H1 (cell line): ENCODE data around the gene EVA1C. TPM values are rescaled to one million over a fixed set of nuclear protein-coding genes. Genes with fewer than 3 reads are reported as not detected.

ENCODE experiments used
- CTCF ChIA-PET: fragments of 300-600 bp; sonication (Branson Sonifier 250); formaldehyde crosslinking; loops from one replicate; lab custom pipeline; 2021; ENCODE audit not compliant: partially characterized antibody; lab: Charles Lee
- POLR2A ChIA-PET: fragments of 300-600 bp; sonication (Branson Sonifier 250); formaldehyde crosslinking; loops from one replicate; lab custom pipeline; 2021; ENCODE audit warnings: inconsistent platforms; ENCODE audit not compliant: partially characterized antibody; lab: Charles Lee
- DNase-seq, 2 experiments: peaks; one replicate each; pipeline versions ENCODE4 v3.0.0 to v3.0.0-alpha.2; 2010 to 2022; ENCODE audit warnings: low spot score in 2 of 2, low read depth in 1 of 2, mixed read lengths in 1 of 2
- FAIRE-seq: peaks from 2 replicates; lab custom pipeline; 2011; peaks lifted over from hg19 to GRCh38; lab: Jason Lieb, UNC
- H2AFZ ChIP-seq: 2 replicates; pipeline ENCODE4 v1.8.1; 2012; ENCODE audit warnings: low read length, inconsistent platforms
- H2AK5ac ChIP-seq: 2 replicates; pipeline ENCODE4 v1.6.1; 2013; ENCODE audit warnings: low read depth, low read length
- H2BK120ac ChIP-seq: replicated peaks from 2 replicates; pipeline ENCODE3; 2013; ENCODE audit warnings: low read depth, low read length, inconsistent platforms
- H2BK12ac ChIP-seq: 2 replicates; pipeline ENCODE4 v1.6.1; 2013; ENCODE audit warnings: low read depth, low read length
- H2BK15ac ChIP-seq: 2 replicates; pipeline ENCODE4 v1.6.1; 2013; ENCODE audit warnings: low read length
- H2BK20ac ChIP-seq: 2 replicates; pipeline ENCODE4 v1.6.1; 2013; ENCODE audit warnings: low read length
- H2BK5ac ChIP-seq: 2 replicates; pipeline ENCODE4 v1.6.1; 2013; ENCODE audit warnings: low read depth, low read length
- H3K14ac ChIP-seq: 2 replicates; pipeline ENCODE4 v1.6.1; 2013; ENCODE audit warnings: inconsistent platforms; ENCODE audit not compliant: insufficient read length
- H3K18ac ChIP-seq: 2 replicates; pipeline ENCODE4 v1.6.1; 2013; ENCODE audit warnings: low read length; ENCODE audit errors: extremely low read depth
- H3K23ac ChIP-seq: 2 replicates; pipeline ENCODE4 v1.6.1; 2013; ENCODE audit warnings: inconsistent platforms; ENCODE audit not compliant: insufficient read length
- H3K23me2 ChIP-seq: 2 replicates; pipeline ENCODE4 v1.6.1; 2013; ENCODE audit warnings: low read depth, low read length
- H3K27ac ChIP-seq: 2 replicates; pipeline ENCODE4 v1.6.1; 2011; ENCODE audit warnings: low read depth, low read length, inconsistent platforms
- H3K27me3 ChIP-seq, 4 experiments: replicated peaks in 1 of 4; 1 replicate in 1 of 4; 2 replicates in 3 of 4; pipeline versions ENCODE4 v1.6.1 to v1.8.1; 2011 to 2013; ENCODE audit warnings: low read length in 3 of 4, mild to moderate bottlenecking in 3 of 4, inconsistent platforms in 2 of 4, mixed read lengths in 2 of 4, moderate library complexity in 1 of 4; ENCODE audit not compliant: control insufficient read depth in 3 of 4, insufficient read depth in 3 of 4; ENCODE audit errors: extremely low read depth in 1 of 4
- H3K36me3 ChIP-seq, 4 experiments: 2 replicates each; pipeline versions ENCODE4 v1.6.1 to v1.8.1; 2011 to 2013; ENCODE audit warnings: mild to moderate bottlenecking in 4 of 4, low read length in 3 of 4, moderate library complexity in 2 of 4, control low read depth in 1 of 4, inconsistent platforms in 1 of 4; ENCODE audit not compliant: insufficient read depth in 4 of 4, control insufficient read depth in 2 of 4
- H3K4ac ChIP-seq: replicated peaks from 2 replicates; pipeline ENCODE3; 2013; ENCODE audit warnings: low read length, low read depth, mixed read lengths, inconsistent platforms; ENCODE audit not compliant: insufficient read length
- H3K4me1 ChIP-seq, 4 experiments: replicated peaks in 1 of 4; 1 replicate in 1 of 4; 2 replicates in 3 of 4; pipeline versions ENCODE4 v1.6.1 to v1.8.1; 2011 to 2013; ENCODE audit warnings: low read length in 3 of 4, inconsistent platforms in 2 of 4, mixed read lengths in 1 of 4; ENCODE audit not compliant: insufficient read depth in 4 of 4, control insufficient read depth in 3 of 4
- H3K4me2 ChIP-seq, 2 experiments: 2 replicates each; pipeline versions ENCODE4 v1.6.1 to v1.8.1; 2011 to 2013; ENCODE audit warnings: low read depth in 2 of 2, low read length in 2 of 2, control low read depth in 1 of 2, inconsistent platforms in 1 of 2, mild to moderate bottlenecking in 1 of 2; ENCODE audit not compliant: insufficient read depth in 1 of 2
- H3K4me3 ChIP-seq, 4 experiments: fragments of 200-600, 300-600 bp in 1 of 4; sonication (generic), shearing (Covaris generic), sonication (Bioruptor Twin) in 1 of 4; 2 replicates each; pipeline versions ENCODE4 v1.5.1 to v1.8.1; 2011 to 2016; ENCODE audit warnings: low read length in 4 of 4, low read depth in 3 of 4, control low read depth in 2 of 4, inconsistent platforms in 2 of 4, mild to moderate bottlenecking in 2 of 4, mixed read lengths in 1 of 4, moderate library complexity in 1 of 4; ENCODE audit not compliant: insufficient read depth in 2 of 4; ENCODE audit errors: extremely low read depth in 1 of 4
- H3K56ac ChIP-seq: replicated peaks from 2 replicates; pipeline ENCODE3; 2013; ENCODE audit warnings: low read depth, mild to moderate bottlenecking, mixed read lengths, low read length, inconsistent platforms; ENCODE audit not compliant: insufficient read length
- H3K79me1 ChIP-seq: 2 replicates; pipeline ENCODE4 v1.6.1; 2013; ENCODE audit warnings: low read depth, low read length, control low read depth
- H3K79me2 ChIP-seq, 2 experiments: 2 replicates each; pipeline versions ENCODE4 v1.6.1 to v1.8.1; 2012 to 2013; ENCODE audit warnings: low read length in 2 of 2, mild to moderate bottlenecking in 2 of 2, inconsistent platforms in 1 of 2; ENCODE audit not compliant: insufficient read depth in 2 of 2, control insufficient read depth in 1 of 2
- H3K9ac ChIP-seq, 4 experiments: replicated peaks in 1 of 4; 1 replicate in 1 of 4; 2 replicates in 3 of 4; pipeline versions ENCODE4 v1.6.1 to v1.8.1; 2011 to 2013; ENCODE audit warnings: low read depth in 3 of 4, low read length in 3 of 4, control low read depth in 2 of 4, mild to moderate bottlenecking in 2 of 4, moderate library complexity in 2 of 4, inconsistent platforms in 1 of 4; ENCODE audit errors: extremely low read depth in 1 of 4
- H3K9me3 ChIP-seq, 2 experiments: 2 replicates each; pipeline versions ENCODE4 v1.6.1 to v1.8.1; 2012 to 2013; ENCODE audit warnings: mild to moderate bottlenecking in 2 of 2, moderate library complexity in 2 of 2, control low read depth in 1 of 2, inconsistent platforms in 1 of 2, low read depth in 1 of 2, low read length in 1 of 2, mixed read lengths in 1 of 2; ENCODE audit not compliant: insufficient read depth in 2 of 2
- H4K20me1 ChIP-seq, 2 experiments: replicated peaks in 1 of 2; 2 replicates each; pipeline versions ENCODE3 to v1.8.1; 2011 to 2013; ENCODE audit warnings: inconsistent platforms in 2 of 2, low read length in 2 of 2, mild to moderate bottlenecking in 1 of 2; ENCODE audit not compliant: insufficient read depth in 2 of 2, control insufficient read depth in 1 of 2
- H4K5ac ChIP-seq: 2 replicates; pipeline ENCODE4 v1.6.1; 2013; ENCODE audit warnings: low read length, low read depth, mixed read lengths, inconsistent platforms; ENCODE audit not compliant: insufficient read length
- H4K8ac ChIP-seq: 2 replicates; pipeline ENCODE4 v1.8.0; 2013; ENCODE audit warnings: mild to moderate bottlenecking, moderate library complexity, low read length, inconsistent platforms; ENCODE audit not compliant: insufficient read depth; ENCODE audit errors: extremely low read depth
- H4K91ac ChIP-seq: replicated peaks from 2 replicates; pipeline ENCODE3; 2013; ENCODE audit warnings: low read length, mixed read lengths, inconsistent platforms; ENCODE audit not compliant: insufficient read length
- CHD1 ChIP-seq: IDR thresholded peaks from 2 replicates; pipeline ENCODE4 v1.6.1; 2012; ENCODE audit warnings: low read depth, low read length, improper control_type of control experiment
- CTBP2 ChIP-seq: IDR thresholded peaks from 2 replicates; pipeline ENCODE4 v1.7.0; 2011; ENCODE audit warnings: borderline replicate concordance, mild to moderate bottlenecking, moderate library complexity, mixed read lengths, low read length; ENCODE audit not compliant: insufficient read depth, insufficient read length
- CTCF ChIP-seq, 3 experiments: IDR thresholded peaks; 1 replicate in 2 of 3; 2 replicates in 1 of 3; pipeline versions ENCODE4 v1.5.1 to v1.6.1; 2011; ENCODE audit warnings: low read length in 3 of 3, mild to moderate bottlenecking in 3 of 3, inconsistent platforms in 2 of 3, low read depth in 1 of 3, moderate library complexity in 1 of 3; ENCODE audit not compliant: insufficient read depth in 1 of 3; ENCODE audit errors: control extremely low read depth in 1 of 3
- HDAC2 ChIP-seq, 2 experiments: fragments of 300-600 bp in 1 of 2; sonication (generic) in 1 of 2; IDR thresholded peaks; 2 replicates each; pipeline ENCODE4 v1.6.1; 2011 to 2012; ENCODE audit warnings: low read depth in 2 of 2, low read length in 2 of 2, mild to moderate bottlenecking in 2 of 2, moderate library complexity in 2 of 2, borderline replicate concordance in 1 of 2, inconsistent platforms in 1 of 2
- POU5F1 ChIP-seq: IDR thresholded peaks from 2 replicates; pipeline ENCODE4 v1.6.1; 2011; ENCODE audit warnings: low read depth, mild to moderate bottlenecking, low read length, moderate library complexity
- SAP30 ChIP-seq: fragments of 300-600 bp; sonication (generic); IDR thresholded peaks from 2 replicates; pipeline ENCODE4 v1.7.1; 2012; ENCODE audit warnings: low read length, moderate library complexity, mild to moderate bottlenecking, inconsistent platforms; ENCODE audit not compliant: insufficient read depth, insufficient replicate concordance
- SIRT6 ChIP-seq: IDR thresholded peaks from one replicate; pipeline ENCODE4 v1.7.1; 2012; ENCODE audit warnings: low read length, inconsistent platforms
- SP2 ChIP-seq: IDR thresholded peaks from 2 replicates; pipeline ENCODE4 v1.6.1; 2012; ENCODE audit warnings: mild to moderate bottlenecking, low read length, inconsistent platforms
- TBP ChIP-seq: IDR thresholded peaks from 2 replicates; pipeline ENCODE4 v1.6.1; 2011; ENCODE audit warnings: low read depth, low read length, improper control_type of control experiment
- TCF12 ChIP-seq: IDR thresholded peaks from 2 replicates; pipeline ENCODE4 v1.6.1; 2011; ENCODE audit warnings: low read depth, mild to moderate bottlenecking, low read length
- WGBS, 2 experiments: shearing (Covaris generic) in 1 of 2; methylation state at CpG; one replicate each; pipeline versions ENCODE4 v1.1.6 to v1.1.7; 2013 to 2015; ENCODE audit warnings: low lambda C conversion rate in 2 of 2, mixed read lengths in 2 of 2, inconsistent platforms in 1 of 2, low coverage in 1 of 2, missing lambda C conversion rate in 1 of 2; ENCODE audit not compliant: insufficient replicate concordance in 2 of 2, insufficient coverage in 1 of 2, insufficient read length in 1 of 2; ENCODE audit errors: extremely low coverage in 1 of 2, missing lambda C conversion rate in 1 of 2; 5-methylcytosine and 5-hydroxymethylcytosine counted together
- polyA plus RNA-seq, 7 experiments: library from polyadenylated mRNA; depleted of rRNA in 3 of 7; stranded (reverse) in 5 of 7; unstranded in 2 of 7; fragments of >200 nt in 5 of 7; fragments of 200-250 nt in 2 of 7; gene quantifications; 1 replicate in 5 of 7; 2 replicates in 1 of 7; 4 replicates in 1 of 7; pipeline versions ENCODE4 v1.2.1 to v1.2.3, GENCODE V29; 2011 to 2013; ENCODE audit warnings: missing spikeins in 2 of 7, mixed read lengths in 2 of 7
- total RNA-seq: library from RNA; stranded (reverse); fragmentation: NEBNext Ultra II Directional; extraction: Animal tissue kit (Norgen Biotek cat#: 25700); gene quantifications from 2 replicates; pipeline ENCODE4 v1.2.1, GENCODE V29; 2021

EVA1C gene
- total and polyA plus RNA-seq, 2 of the 8 experiments (the other 6 are each of a cell fraction or from before 2014, with no cell fraction given), result 2.6 to 3.6 TPM

GRCh38 chr21:32562426-32562825 lies 149.9 kb downstream of the EVA1C start:
- Histone ChIP-seq H3K79me2 (no peaks in the 10 kb centered on the region), H2BK20ac (no peak overlapping the region), H2BK15ac (no peak overlapping the region), H3K9ac (no peak overlapping the region), H3K23ac (no peak overlapping the region), H3K56ac (no peak overlapping the region), H3K4me2 (peak overlapping the region; percentile 30 to 45; a peak in 1 of 4 replicates), H2AFZ (peak overlapping the region; percentile 56; the same call in 1 of the 2 replicates), H2BK120ac (peak overlapping the region; percentile 1), H3K27ac (peak overlapping the region; percentile 53; the same call in 1 of the 2 replicates), H2AK5ac (no peak overlapping the region), H3K4me1 (peaks cover 4 to 11% (median 8%) of the 10 kb centered on the region in 4 experiments; a peak in 5 of 7 replicates), H2BK12ac (no peak overlapping the region), H4K91ac (peak overlapping the region; percentile 45), H4K8ac (no peak overlapping the region), H3K14ac (no peak overlapping the region), H3K79me1 (no peaks in the 10 kb centered on the region), H2BK5ac (peak overlapping the region; percentile 49; the same call in 1 of the 2 replicates), H3K36me3 (no peaks in the 10 kb centered on the region; a peak in 2 of 8 replicates), H3K9me3 (peaks cover 0 to 7% of the 10 kb centered on the region in 2 experiments; a peak in 2 of 4 replicates), H3K4me3 (peak overlapping the region in 1 of 4 experiments; percentile 41; a peak in 1 of 8 replicates), H3K23me2 (no peaks in the 10 kb centered on the region), H4K20me1 (no peaks in the 10 kb centered on the region), H4K5ac (peak overlapping the region; percentile 59), H3K4ac (no peak overlapping the region), H3K27me3 (no peaks in the 10 kb centered on the region), H3K18ac (0 out of 2 replicates have a peak overlapping the region, but pooled peaks have one; percentile 35)
- WGBS, 2 experiments, result 35% methylated on average over 5 of the region's 5 CpGs; no CpG with 5 or more reads in 1 of the 2 experiments
- FAIRE-seq (peak; percentile 83), DNase-seq (no peak)
- ChIA-PET POLR2A (interaction anchor here (1.0 to 1.1 kb wide), 2 partner anchors 12 to 148 kb away, joined by 3 read pairs; no protein-coding TSS in a partner anchor), CTCF (interaction anchor here (0.9 to 3.3 kb wide), 11 partner anchors 11 to 198 kb away, joined by 3 to 13 read pairs (median 6); partner anchors contain the start of gene EVA1C)
- TF ChIP-seq CHD1, result no peak
- no peak for TF ChIP-seq SIRT6
- TF ChIP-seq HDAC2 (IDR thresholded peaks at IDR 0.05; ENCODE audit: borderline replicate concordance in 1 of 2, low read depth in 2 of 2, low read length in 2 of 2), result no peak
- peak; percentile 8 to 66 (median 61) for TF ChIP-seq CTCF (IDR thresholded peaks at IDR 0.05; ENCODE audit: control extremely low read depth in 1 of 3, insufficient read depth in 1 of 3, low read depth in 1 of 3, low read length in 3 of 3)
- no peak for TF ChIP-seq SAP30
- 0 out of 2 replicates have a peak, but pooled peaks have one; percentile 66 for TF ChIP-seq TCF12
- TF ChIP-seq SP2, result no peak
- TF ChIP-seq CTBP2, result no peak
- no peak for TF ChIP-seq TBP
- TF ChIP-seq POU5F1, result no peak
